Hippocampal formation (tissue), 2 donors: ENCODE measurements around the gene ARHGAP21.
"Not testable (repeated sequence)": the region's sequence is repeated elsewhere in the genome, so short reads cannot be mapped to it uniquely, and the experiment has no call there.

Experiments used
- DNase-seq, 2 donors: peaks; one replicate each; lab custom pipeline; 2025; lab: John Stamatoyannopoulos, UW

The ARHGAP21 gene

GRCh38 chr10:24625778-24626177 is 97.9 kb downstream of the ARHGAP21 start:
- no peak for DNase-seq

- DNase-seq: no peak
Measured at GRCh38 chr10:24623383-24623782, 100.3 kb downstream of the ARHGAP21 start.

- DNase-seq: peak; percentile 3 to 37
Measured at GRCh38 chr10:24622781-24623301, 100.8 kb downstream of the ARHGAP21 start.

- not testable (repeated sequence) for DNase-seq
Measured at GRCh38 chr10:24621035-24621795, 102.5 kb downstream of the ARHGAP21 start.

- DNase-seq: not testable (repeated sequence)
Measured at GRCh38 chr10:24619994-24620310, 103.7 kb downstream of the ARHGAP21 start.

GRCh38 chr10:24619291-24619993 is 104.2 kb downstream of the ARHGAP21 start:
- not testable (repeated sequence) for DNase-seq

GRCh38 chr10:24618401-24618800 is 105.3 kb downstream of the ARHGAP21 start:
- DNase-seq: no peak

GRCh38 chr10:24617771-24618396 is 105.8 kb downstream of the ARHGAP21 start:
- DNase-seq: peak; percentile 12 to 39

GRCh38 chr10:24616536-24616935 is 107.2 kb downstream of the ARHGAP21 start:
- no peak for DNase-seq

GRCh38 chr10:24606021-24606420 is 117.7 kb downstream of the ARHGAP21 start:
- DNase-seq: no peak

- DNase-seq: no peak
Measured at GRCh38 chr10:24605141-24605540, 118.5 kb downstream of the ARHGAP21 start.

GRCh38 chr10:24603333-24603732 is 120.4 kb downstream of the ARHGAP21 start:
- DNase-seq: no peak

- DNase-seq: peak in 1 of 2 donors; percentile 20
Measured at GRCh38 chr10:24597961-24598360, 125.7 kb downstream of the ARHGAP21 start.

GRCh38 chr10:24597426-24597825 is 126.3 kb downstream of the ARHGAP21 start:
- no peak for DNase-seq

- DNase-seq: no peak
Measured at GRCh38 chr10:24596217-24596930, 127.3 kb downstream of the ARHGAP21 start.

- no peak for DNase-seq
Measured at GRCh38 chr10:24590697-24591457, 132.8 kb downstream of the ARHGAP21 start.

- DNase-seq: peak in 1 of 2 donors; percentile 40
Measured at GRCh38 chr10:24589265-24589664, 134.4 kb downstream of the ARHGAP21 start.

GRCh38 chr10:24579906-24580305 is 143.8 kb downstream of the ARHGAP21 start:
- no peak for DNase-seq

GRCh38 chr10:24579448-24579847 is 144.2 kb downstream of the ARHGAP21 start:
- no peak for DNase-seq

GRCh38 chr10:24575481-24576002 is 148.1 kb downstream of the ARHGAP21 start:
- DNase-seq: no peak

- DNase-seq: no peak
Measured at GRCh38 chr10:24574578-24575155, 149.0 kb downstream of the ARHGAP21 start.
